GM19452 (cell line): Measurements from ENCODE around the gene EEF2K.

ENCODE experiments used
- ATAC-seq: cut with Tn5 transposase; IDR thresholded peaks from one replicate; pipeline ENCODE4 v1.9.1; 2021; ENCODE audit not compliant: unreplicated experiment

Gene EEF2K

DNA sequence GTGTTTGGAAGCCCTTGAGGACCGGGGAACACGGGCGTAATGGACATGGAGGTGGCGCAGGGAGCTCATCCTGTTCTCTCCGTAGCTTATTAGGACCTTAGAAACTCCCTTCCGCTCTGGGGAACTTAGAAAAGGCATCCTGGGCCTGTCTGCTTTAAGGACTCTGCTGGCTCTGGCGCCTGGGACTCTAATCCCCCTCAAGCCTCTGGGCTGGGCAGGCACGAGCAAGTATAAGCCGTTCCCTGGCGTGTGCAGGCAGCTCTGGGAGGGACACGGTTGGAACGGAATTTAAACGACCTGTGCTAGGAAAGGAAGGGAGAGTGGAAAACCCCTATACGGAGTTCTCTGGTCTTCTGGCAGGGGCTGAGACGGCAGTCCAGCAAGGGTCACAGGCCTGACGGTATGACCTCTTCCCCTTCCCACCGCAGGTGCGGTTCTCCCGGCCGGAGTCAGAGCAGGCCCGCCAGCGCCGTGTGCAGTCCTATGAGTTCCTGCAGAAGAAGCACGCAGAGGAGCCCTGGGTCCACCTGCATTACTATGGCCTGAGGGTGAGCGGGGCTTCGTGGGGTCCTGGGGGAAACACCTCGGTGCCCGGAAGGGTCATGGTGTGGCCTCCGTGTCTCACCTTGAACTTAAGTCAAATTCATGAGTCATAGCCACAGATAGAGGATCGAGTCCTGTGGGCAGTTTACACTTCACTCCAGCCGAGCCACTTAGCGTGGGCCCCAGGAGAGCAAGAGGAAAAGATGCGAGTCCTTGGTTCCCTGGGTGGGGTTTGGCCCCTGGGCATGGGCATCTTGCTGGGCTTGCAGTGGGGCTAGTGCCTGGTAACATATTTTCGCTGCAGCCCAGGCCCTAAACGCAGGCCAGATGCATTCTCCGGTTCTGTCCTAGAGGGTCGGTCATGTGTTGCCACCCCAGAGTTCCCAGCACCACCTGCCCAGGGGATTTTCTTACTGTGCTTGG, 108.9 kb downstream of the EEF2K start:
- no peak for ATAC-seq

DNA sequence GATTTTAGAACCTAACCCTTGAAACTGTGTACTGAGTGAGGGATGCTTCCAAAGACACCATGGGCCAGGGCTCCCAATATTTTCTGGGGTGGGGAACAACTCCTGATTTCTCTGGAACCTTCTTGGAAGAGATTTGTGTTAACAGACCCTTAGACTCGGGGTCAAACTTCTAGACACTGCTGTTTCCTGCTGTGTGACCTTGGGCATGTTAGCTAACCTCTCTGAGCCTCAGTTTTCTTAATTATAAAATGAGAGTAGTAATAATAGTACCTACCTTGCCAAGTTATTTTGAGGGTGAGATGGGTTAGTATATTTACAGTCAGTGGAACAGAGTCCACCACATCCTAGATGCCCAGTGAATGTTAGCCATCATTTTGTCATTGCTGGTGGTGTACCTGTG, 109.9 kb downstream of the EEF2K start:
- ATAC-seq: no peak

DNA sequence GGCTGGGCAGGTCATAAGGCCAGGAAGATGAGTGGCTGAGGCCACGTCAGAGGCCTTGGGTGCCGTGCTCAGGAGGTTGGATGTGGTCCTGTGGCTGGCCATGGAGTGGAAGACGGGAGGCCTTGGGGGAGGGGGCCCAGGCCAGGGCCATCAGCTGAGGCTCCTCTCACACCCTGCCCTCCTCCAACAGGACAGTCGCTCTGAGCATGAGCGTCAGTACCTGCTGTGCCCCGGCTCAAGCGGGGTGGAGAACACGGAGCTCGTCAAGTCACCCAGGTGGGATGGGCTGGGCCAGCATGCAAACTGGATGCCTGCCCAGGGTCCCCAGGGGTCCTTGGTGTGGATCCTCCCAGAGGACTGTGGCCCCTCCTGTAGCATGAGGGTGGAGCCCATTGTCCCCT, 110.3 kb downstream of the EEF2K start:
- ATAC-seq: no peak

DNA sequence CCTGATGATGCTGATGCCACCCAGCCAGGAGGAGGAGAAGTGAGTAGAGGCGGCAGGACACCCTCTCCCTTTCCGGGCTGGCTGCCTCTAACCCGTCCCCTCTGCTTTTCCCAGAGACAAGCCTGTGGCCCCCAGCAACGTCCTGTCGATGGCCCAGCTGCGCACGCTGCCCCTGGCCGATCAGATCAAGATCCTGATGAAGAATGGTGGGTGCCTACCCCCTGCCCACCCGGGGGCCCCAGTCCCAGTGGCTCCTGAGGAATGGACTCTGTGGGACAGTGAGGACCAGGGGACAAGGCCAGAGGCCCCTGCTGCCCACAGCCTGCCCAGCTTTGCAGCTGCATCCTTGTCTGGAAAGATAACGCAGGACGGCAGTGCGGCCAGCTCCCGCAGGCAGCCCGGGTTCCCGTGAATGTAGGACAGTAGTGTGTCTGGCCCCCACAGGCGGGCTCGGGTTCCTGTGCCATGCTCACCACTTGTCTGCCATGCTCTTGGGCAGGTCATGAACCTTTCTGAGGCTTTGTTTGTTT, 111.0 kb downstream of the EEF2K start:
- no peak for ATAC-seq

DNA sequence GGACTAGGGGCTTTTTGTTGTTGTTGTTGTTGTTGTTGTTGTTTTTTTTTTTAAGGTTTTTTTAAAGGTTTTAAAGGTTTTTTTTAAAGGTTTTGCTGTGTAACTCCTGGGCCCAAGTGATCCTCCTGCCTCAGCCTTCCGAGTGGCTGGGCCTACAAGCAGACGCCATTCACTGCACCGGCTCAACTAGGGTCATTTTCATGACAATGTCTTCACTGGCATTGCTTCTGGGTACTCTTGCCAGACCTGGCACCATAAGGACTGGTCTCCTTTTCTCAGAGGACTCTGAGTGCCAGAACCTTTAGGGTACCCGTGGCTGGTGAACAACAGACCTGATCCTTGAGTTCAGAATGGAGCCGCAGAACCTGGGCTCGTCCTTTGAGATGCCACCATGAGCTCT, 111.5 kb downstream of the EEF2K start:
- ATAC-seq: no peak

DNA sequence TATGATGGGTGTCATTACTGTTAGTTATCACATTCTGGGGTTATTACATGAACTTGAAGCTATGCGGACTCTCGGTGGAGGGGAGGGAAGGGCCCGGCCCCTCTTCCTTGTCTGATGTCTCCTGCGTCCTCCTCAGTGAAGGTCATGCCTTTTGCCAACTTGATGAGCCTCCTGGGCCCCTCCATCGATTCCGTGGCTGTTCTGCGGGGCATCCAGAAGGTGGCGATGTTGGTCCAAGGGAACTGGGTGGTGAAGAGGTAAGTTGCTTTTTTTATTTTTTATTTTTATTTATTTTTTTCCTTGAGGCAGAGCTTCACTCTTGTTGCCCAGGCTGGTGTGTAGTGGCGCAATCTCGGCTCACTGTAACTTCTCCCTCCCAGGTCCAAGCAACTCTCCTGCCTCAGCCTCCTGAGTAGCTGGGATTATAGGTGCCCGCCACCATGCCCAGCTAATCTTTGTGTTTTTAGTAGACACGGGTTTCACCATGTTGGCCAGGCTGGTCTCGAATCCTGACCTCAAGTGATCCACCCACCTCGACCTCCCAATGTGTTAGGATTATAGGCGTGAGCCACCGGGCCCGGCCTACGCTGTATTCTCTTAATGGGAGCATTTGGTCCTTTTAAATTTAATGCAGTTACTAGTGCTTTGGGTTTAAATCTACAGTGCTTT, 112.7 kb downstream of the EEF2K start:
- ATAC-seq: no peak

DNA sequence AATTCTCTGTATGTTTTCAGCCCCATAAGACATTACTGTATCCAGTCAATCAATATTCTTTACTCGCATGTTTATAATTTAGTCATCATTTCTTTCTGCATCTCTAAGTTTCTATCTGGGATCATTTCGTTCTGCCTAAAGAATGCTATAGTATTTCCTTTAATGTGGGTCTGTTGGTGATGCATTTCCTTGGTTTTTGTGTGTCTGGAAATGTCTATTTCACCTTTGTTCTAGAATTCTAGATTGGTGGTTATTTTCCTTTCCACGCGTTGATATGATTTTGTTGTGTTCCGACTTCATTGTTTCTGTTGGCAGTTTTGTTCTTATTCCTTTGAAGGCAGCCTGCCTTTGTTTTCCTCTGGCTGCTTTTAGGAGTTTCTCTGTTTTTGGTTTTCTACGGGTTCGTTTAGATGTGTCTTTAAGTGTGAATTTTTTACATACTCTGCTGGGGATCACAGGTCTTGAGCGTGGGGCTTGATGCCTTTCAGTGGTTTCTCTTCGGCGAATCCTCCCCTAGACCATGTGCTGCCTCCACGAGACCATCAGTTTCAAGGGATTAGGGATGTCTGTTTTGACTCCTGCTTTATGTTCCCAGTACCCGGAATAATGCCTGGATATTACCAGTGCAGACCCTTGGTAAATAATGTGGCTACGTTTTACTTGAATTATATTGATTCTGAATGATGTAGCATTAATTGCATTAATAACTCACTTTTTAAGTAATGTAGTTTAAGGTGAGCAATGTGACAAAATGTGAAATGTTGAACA, 114.7 kb downstream of the EEF2K start:
- no peak for ATAC-seq

DNA sequence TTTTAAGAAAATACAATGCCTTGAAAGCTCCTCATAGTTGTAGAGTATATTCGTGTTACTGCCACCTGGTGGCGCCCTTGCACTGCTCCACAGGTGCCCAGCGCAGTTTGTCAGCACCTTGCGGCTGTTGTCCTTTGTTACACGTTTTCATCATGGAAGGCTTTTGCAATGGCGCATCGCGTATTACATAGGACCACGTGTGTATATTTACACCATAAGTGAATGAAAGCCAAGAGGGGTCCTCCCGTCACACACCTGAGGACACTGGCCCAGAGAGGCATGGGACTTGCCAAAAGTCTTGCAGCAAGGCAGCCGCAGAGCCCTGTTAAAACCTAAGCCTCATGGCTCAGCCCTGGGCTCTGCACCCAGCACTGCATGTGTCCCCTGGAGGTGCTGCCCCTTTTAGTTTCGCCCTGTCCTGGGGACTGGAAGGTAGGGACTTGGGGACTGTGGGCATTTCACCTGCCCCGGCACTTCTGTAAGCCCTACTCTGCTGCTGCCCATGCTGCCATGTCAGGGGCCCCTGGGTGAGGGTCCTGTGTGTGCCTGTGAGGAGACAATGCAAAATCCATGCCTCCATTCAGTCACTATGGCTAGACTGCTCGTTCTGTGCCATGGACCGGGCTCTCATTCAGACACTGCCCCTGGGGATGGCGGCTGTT, 115.4 kb downstream of the EEF2K start:
- ATAC-seq: no peak

DNA sequence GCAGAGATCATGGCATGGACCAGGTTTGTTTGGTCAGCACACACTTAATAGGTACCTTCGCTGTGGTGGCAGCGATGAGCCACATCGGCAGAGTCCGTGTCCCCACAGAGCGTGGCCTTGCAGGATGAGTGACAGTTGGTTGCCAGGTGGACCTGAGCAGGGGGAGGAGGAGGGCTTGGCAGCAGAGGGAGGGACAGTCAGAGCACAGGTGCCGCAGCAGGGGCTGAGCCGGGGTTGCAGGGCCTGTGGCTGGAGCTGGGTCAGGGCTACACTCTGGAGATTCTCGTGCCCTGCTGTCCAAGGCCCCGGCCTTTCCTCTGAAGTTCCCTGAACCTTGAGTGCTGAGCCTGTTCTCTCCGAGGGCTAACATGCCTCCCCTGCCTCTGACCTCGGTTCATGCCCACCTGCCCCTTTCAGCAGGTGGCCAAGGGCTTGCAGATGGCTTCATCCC, 116.0 kb downstream of the EEF2K start:
- ATAC-seq: no peak

DNA sequence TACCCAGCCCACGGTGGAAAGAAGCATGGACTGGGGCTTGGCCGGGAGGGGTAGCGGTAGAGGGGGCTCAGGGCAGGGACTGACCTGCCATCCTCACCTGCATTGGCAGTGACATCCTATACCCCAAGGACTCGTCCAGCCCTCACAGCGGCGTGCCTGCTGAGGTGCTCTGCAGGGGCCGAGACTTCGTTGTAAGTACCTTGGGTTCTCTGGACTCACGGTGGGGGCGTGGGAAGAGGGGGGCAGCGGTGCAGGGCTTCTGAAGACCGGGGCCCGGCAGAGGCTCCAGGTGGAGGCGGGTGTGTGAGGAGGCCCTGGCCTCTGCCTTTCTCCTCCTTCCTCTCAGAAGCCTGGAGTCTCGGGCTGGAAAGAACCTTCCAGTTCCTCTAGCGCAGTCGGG, 116.7 kb downstream of the EEF2K start:
- no peak for ATAC-seq

DNA sequence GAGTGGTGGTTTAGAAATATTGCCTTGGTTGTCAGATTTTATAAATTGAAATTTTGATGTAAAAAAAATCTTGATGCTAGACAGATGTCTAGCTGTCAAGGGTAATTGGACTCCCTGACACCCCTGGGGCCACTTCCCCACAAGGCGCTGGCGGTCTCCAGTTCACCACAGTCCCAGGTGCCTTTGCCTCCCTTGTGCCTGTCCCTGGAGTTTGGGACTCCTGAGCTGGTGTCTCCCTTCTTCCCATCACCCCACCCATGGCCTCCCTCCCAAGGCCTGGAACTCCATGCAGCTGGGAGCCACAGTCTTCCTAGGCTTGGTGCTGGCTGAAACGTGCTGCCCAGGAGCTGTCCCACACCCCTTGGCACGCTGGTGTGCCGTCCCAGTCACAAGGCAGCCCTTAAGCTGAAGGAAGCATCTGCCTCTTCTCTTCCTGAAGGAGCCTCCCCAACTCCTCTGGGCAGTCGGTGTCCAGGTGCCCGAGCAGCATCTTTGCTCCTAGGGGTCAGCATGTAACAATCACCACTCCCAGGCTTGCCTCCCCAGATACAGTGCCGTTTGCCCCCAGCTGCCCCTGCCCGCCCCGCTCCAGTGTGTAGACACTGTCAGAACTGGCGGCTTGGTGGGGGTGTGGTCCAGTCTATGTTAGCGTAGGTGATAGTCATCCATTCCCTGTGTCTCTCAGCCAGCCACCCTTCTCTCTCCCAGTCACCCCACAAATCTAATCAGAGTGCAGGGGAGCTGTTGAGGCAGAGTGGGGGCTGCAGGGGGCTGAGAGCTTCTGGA, 117.3 kb downstream of the EEF2K start:
- no peak for ATAC-seq

DNA sequence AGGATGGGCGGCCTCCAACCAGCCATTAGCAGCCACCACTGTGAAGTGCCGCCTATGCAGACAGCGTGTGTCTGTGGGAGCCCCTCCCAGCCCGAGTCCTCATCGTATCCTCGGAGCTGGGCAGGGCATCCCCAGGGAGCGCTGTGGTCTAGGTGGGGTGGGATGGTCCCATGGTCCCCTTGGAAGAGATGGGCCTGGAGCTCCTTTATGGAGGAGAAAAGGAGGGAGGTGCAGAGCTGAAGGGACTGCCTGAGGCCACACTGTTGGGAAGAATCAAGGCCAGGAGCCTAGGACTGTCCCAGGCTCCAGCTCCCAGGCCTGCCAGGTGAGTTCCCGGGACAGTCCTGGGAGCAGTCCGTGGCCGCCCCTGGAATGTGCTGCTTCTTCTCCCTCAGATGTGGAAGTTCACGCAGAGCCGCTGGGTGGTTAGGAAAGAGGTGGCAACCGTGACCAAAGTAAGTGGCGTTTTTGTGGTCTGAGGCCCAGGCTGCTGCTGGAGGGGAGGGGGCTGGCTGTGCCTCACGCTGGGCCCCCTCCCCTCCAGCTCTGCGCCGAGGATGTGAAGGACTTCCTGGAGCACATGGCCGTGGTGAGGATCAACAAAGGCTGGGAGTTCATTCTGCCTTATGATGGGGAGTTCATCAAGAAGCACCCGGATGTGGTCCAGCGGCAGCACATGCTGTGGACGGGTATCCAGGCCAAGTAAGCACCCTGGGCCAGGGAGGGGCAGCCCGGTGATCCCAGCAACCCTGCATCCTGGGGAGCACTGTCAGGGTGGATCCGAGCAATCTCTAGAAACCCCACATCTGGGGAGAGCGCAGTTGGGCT, 118.1 kb downstream of the EEF2K start:
- no peak for ATAC-seq

DNA sequence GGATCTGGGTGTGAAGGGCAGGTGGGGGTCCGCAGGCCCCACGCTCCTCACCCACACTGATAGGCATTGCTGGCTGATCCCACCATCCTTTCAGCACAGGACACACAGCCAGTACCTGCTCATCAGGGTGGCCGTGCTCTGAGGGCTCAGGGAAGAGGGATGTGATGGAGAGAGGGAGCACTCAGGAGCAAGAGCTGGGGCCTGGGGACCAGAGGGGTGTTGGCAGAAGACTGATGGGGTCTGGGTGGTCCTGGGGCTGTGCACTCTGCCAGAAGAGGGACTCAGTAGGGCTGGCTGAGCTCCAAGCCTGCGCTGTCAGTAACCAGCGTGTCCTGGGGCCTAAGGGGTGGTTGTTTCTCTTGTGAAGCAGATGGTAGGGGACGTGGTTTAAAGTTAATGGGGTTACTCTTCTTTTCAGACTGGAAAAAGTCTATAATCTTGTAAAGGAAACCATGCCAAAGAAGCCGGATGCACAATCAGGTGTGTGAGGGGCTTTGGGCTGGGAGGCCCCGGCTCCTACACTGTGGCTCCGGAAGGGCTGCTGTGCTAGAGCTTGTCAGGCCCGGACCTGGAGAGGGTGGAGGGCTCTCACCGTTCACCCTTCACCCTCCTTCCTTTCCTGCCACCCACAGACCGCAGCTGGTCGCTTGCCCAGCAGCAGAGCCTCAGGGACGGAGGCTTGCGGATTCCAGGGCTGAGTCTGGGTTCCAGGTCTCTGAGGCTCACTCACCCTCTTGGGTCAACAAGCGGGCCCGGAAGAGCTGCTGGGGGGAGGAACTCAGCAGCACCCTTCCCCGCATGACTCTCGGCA, 118.9 kb downstream of the EEF2K start:
- no peak for ATAC-seq

DNA sequence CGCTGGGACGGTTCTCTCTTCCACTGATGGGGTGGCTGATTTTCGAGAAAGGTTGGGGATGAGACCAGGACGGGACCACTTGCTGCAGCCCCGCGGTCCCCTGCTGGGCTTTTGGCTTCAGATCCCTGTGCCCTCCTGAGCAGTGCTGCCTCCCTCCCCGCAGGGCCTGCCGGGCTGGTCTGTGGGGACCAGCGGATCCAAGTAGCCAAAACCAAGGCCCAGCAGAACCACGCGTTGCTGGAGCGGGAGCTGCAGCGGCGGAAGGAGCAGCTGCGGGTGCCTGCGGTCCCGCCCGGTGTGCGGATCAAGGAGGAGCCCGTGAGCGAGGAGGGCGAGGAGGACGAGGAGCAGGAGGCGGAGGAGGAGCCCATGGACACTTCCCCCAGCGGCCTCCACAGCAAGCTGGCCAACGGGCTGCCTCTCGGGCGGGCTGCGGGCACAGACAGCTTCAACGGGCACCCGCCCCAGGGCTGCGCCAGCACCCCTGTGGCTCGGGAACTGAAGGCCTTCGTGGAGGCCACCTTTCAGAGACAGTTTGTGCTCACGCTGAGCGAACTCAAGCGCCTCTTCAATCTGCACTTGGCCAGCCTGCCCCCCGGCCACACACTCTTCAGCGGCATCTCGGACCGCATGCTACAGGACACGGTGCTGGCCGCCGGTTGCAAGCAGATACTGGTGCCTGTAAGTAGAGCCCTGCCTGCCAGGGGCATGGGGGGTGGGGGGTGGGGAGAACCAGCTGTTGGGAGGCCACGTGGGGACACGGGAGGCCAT, 119.7 kb downstream of the EEF2K start:
- ATAC-seq: no peak

DNA sequence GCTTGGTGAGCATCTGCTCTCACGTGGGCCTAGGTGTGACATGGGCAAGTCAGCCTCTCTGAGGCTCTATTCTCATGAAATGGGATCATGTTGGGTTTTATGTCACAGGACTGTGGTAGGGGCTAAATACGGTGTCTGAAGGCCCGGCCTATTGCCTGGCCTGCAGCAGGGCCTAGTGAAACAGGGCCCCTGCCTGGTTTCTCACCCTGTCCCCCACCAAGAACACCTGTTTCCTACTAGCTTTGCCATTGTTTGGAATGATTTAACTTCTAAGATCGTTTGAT, 120.2 kb downstream of the EEF2K start:
- no peak for ATAC-seq

DNA sequence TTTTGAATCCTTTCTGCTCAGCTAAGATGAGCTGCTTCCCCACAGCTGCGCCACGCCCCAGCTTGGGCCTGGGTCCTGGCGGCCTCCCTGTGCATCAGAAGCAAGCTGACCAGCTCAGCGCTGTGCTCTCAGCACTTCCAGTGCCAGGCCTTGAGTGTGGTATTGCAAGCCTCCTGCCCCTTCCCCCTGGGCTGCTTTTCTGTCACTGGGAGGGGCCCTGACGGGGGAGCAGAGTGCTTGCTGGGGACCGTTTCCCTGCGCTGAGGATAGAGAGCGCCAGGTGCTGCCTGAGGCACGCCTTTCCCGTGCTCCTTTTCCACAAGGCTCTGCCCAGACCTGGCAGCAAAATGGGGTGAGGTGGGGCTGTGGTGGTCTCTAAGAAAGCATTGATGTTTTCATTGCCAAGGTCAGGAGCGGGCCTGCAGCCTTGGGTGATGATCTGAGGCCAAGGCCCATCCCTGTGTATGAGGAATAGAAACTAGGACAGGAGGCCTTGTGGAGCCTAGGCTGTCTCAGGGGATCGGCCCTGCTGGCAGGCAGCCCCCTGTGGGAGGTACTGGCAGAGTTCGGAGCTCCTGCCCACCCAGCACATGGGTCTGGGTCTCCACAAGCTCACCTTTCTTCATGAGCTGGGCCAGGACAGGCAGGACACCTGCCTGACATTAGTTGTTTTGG, 120.8 kb downstream of the EEF2K start:
- no peak for ATAC-seq

DNA sequence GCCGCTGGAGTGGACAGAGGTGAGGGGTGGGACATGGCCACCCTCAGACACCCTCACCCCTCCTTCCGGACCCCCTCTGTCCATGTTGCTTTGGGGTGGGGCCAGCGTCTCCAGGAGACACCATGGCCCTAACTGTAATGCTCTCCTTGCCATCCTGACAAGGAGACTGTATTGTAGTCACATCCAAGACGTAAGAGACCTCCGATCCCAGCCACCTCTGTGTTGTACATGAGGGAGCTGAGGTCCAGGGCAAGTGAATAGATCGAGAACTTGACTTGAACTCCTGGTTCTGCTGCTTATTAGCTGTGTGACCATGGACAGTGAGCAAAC, 121.3 kb downstream of the EEF2K start:
- no peak for ATAC-seq
